IMR-90 (cell line): ENCODE data around the gene SLC25A19. TPM values are rescaled to one million over a fixed set of nuclear protein-coding genes. Genes with fewer than 3 reads are reported as not detected.

Experiments used
- BHLHE40 ChIP-seq: fragments of 150-350 bp; IDR thresholded peaks from 2 replicates; pipeline ENCODE4 v1.6.1; 2016; ENCODE audit warnings: mild to moderate bottlenecking, low read depth, low read length
- MAFK ChIP-seq: IDR thresholded peaks from 2 replicates; pipeline ENCODE4 v1.6.1; 2012; ENCODE audit warnings: low read depth, low read length, improper control_type of control experiment
- MXI1 ChIP-seq: IDR thresholded peaks from 2 replicates; pipeline ENCODE4 v1.6.1; 2012; ENCODE audit warnings: low read depth, mild to moderate bottlenecking, low read length, moderate library complexity, borderline replicate concordance
- polyA plus RNA-seq, 3 experiments: library from polyadenylated mRNA; depleted of rRNA; stranded (reverse); fragments of >200 nt; gene quantifications; 2 replicates each; pipeline ENCODE4 v1.2.3, GENCODE V29; 2012; ENCODE audit warnings: low replicate concordance in 1 of 3
- total RNA-seq: library from RNA; depleted of rRNA; stranded (reverse); fragments of >200 nt; gene quantifications from 2 replicates; pipeline ENCODE4 v1.2.3, GENCODE V29; 2012

The SLC25A19 gene
- total and polyA plus RNA-seq, 2 of the 4 experiments (the other 2 are of a cell fraction): 9.1 to 9.2 TPM

GRCh38 chr17:75271955-75272847, 17.0 kb downstream of the SLC25A19 start (continued):
- TF ChIP-seq BHLHE40 (no peak), MXI1 (no peak), MAFK (no peak)
